Psoas muscle (tissue), 8 donors: ENCODE results near the gene CTNND2. TPM values are rescaled to one million over a fixed set of nuclear protein-coding genes. Genes with fewer than 3 reads are reported as not detected.

Source experiments
- ATAC-seq, 4 donors: fragments of 200-7000 bp; cut with Tn5 transposase; one replicate each; pipeline ENCODE4 v1.9.1; 2020; ENCODE audit warnings: moderate library complexity in 3 of 4, mild to moderate bottlenecking in 2 of 4
- DNase-seq, 2 donors: peaks; one replicate each; pipeline ENCODE4 v3.0.0-alpha.2; 2020
- H3K27ac ChIP-seq: fragments of 200-600 bp; one replicate; pipeline ENCODE4 v1.8.0; 2022
- H3K27me3 ChIP-seq, 3 donors: fragments of 200-600 bp in 1 of 3; one replicate each; pipeline versions ENCODE4 v1.6.1 to v1.8.0; 2013 to 2022; ENCODE audit warnings: low read length in 2 of 3, mild to moderate bottlenecking in 2 of 3, moderate library complexity in 1 of 3; ENCODE audit not compliant: insufficient read depth in 3 of 3
- H3K36me3 ChIP-seq, 2 donors: fragments of 200-600 bp in 1 of 2; one replicate each; pipeline versions ENCODE4 v1.6.1 to v1.8.0; 2013 to 2022; ENCODE audit warnings: low read depth in 1 of 2, mild to moderate bottlenecking in 1 of 2, moderate library complexity in 1 of 2; ENCODE audit not compliant: insufficient read depth in 1 of 2
- H3K4me1 ChIP-seq: fragments of 200-600 bp; one replicate; pipeline ENCODE4 v1.8.0; 2022
- H3K4me3 ChIP-seq: fragments of 200-600 bp; one replicate; pipeline ENCODE4 v1.8.0; 2022; ENCODE audit warnings: mild to moderate bottlenecking
- H3K9me3 ChIP-seq: fragments of 200-600 bp; one replicate; pipeline ENCODE4 v1.8.0; 2022
- CTCF ChIP-seq: fragments of 200-600 bp; IDR thresholded peaks from one replicate; pipeline ENCODE4 v1.8.0; 2022; ENCODE audit warnings: antibody characterized with exemption
- WGBS, 3 donors: extraction: QIAGEN DNeasy Blood & Tissue Kit; methylation state at CpG; one replicate each; pipeline versions ENCODE4 v1.1.6 to v1.1.7; 2013; 5-methylcytosine and 5-hydroxymethylcytosine counted together
- intact Hi-C, 2 donors: fragments of 100-400 bp; cut with DNase I; formaldehyde crosslinking; loops; one replicate each; pipeline versions ENCODE4 v1.11.0 to v1.14.2; 2022
- long read RNA-seq, 2 donors: library from polyadenylated mRNA; unstranded; transcript quantifications; one replicate each; pipeline ENCODE4 v2.0.0, GENCODE V29; 2021
- polyA plus RNA-seq, 3 donors: library from polyadenylated mRNA; stranded (reverse); fragments of 200-250 nt; gene quantifications; one replicate each; pipeline ENCODE4 v1.2.3, GENCODE V29; 2013
- total RNA-seq, 4 donors: library from RNA; stranded (reverse); fragmentation: NEBNext Ultra II Directional in 2 of 4; extraction: Animal tissue kit (Norgen Biotek cat#: 25700) in 2 of 4; gene quantifications; one replicate each; pipeline versions ENCODE4 v1.2.1 to v1.2.4, GENCODE V29; 2021 to 2023
- donor health status: healthy with polysubstance abuse.
- donor health status: DM: no; HTN: no; CAD: no; lungs with moderate emphysema.
- donor health status: Bipolar disorder and iron deficiency.
- donor health status: healthy.
- donor health status: DM: yes; HTN: yes; CAD: no.
- donor health status: DM: no; HTN: no; CAD: no.
- donor health status: DM: no; HTN: no; CAD: no.
- donor health status: DM: yes; HTN: yes; CAD: no.

Gene CTNND2
- under 1 TPM in 2 of 4 donors, not detected in 2; 0.13 to 0.14 TPM for total RNA-seq
- polyA plus RNA-seq = under 1 TPM in 1 of 3 donors, not detected in 2; 0.09 TPM
- long read RNA-seq, donor 1 = 0 reads
- long read RNA-seq, donor 2 = 0 reads

- ATAC-seq (no peak), DNase-seq (no peak)
- WGBS, 3 donors = 0 to 2% (median 1%) methylated on average over 52 to 64 of the region's 64 CpGs
- no peaks in the 10 kb centered on the region for H3K36me3 ChIP-seq
- H3K4me1 ChIP-seq = no peaks in the 10 kb centered on the region
- intact Hi-C loops = no loop called here
- H3K27me3 ChIP-seq = peaks cover 4 to 39% (median 16%) of the 10 kb centered on the region in 3 donors
- TF ChIP-seq CTCF = no peak
- H3K27ac ChIP-seq = no peak within 1 kb of the TSS
- no peaks in the 10 kb centered on the region for H3K9me3 ChIP-seq
- no peak within 1 kb of the TSS for H3K4me3 ChIP-seq
These were observed at the start of gene CTNND2 for GRCh38 chr5:11904265-11904906. CTNND2 (minus strand) TSS chr5:11904446; CDS start chr5:11903853, 593 bp downstream.

DNA sequence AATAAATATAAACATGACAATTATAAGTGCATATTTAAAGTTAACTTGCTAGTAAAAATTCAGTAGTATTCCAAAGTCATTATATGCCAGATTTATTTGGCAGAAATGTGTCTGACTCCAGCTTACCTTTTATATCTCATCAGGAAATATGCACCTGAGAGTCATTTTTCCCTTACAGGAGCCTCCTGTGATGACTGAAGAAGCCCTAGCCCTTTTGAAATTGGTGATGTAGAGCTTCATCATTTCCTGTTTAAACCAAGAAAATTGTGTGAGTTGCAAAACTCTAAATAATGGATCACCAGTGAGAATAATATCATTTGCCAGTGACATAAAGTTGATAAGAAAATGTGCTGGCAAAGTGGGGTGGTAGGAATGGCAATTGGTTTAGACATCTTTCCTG lies 42.1 kb upstream of the CTNND2 start:
- no peak for ATAC-seq
- DNase-seq = no peak
- Histone ChIP-seq H3K4me1 (no peaks in the 10 kb centered on the region), H3K9me3 (no peaks in the 10 kb centered on the region), H3K36me3 (no peaks in the 10 kb centered on the region), H3K27ac (no peak overlapping the region), H3K27me3 (no peaks in the 10 kb centered on the region), H3K4me3 (no peak overlapping the region)
- no peak for TF ChIP-seq CTCF
- intact Hi-C loops = no loop called here

GRCh38 chr5:11941566-11941965 lies 37.3 kb upstream of the CTNND2 start:
- no peaks in the 10 kb centered on the region for H3K27me3 ChIP-seq
- DNase-seq (no peak), ATAC-seq (no peak)
- H3K36me3 ChIP-seq = no peaks in the 10 kb centered on the region
- no peaks in the 10 kb centered on the region for H3K9me3 ChIP-seq
- no peaks in the 10 kb centered on the region for H3K4me1 ChIP-seq
- TF ChIP-seq CTCF = no peak
- H3K27ac ChIP-seq = no peak overlapping the region
- H3K4me3 ChIP-seq = no peak overlapping the region
- intact Hi-C loops = no loop called here

DNA sequence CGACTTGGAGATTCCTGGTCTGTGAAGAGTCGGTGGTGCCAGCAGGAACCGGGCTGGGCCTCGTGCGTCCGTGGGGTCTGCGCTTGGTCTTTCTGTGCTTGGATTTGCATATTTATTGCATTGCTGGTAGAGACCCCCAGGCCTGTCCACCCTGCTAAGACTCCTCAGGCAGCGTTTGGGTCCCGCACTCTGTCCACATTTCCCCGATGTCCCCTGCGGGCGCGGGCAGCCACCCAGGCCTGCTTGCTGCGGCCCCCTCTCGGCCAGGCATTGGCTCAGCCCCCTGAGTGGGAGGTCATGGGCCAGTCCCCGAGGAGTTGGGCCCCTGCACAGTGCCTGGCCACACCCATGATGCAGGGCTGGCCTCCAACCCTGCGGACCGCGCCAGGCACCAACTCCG lies 27.4 kb upstream of the CTNND2 start:
- H3K27me3 ChIP-seq = no peaks in the 10 kb centered on the region
- peak in 1 of 2 donors; percentile 39 for DNase-seq

More for the DNA sequence above, 27.4 kb upstream of the CTNND2 start:
- Histone ChIP-seq H3K4me1 (no peaks in the 10 kb centered on the region), H3K27ac (no peak overlapping the region), H3K9me3 (no peaks in the 10 kb centered on the region), H3K36me3 (no peaks in the 10 kb centered on the region), H3K4me3 (no peak overlapping the region)
- 89 to 93% (median 91%) methylated on average over 20 of the region's 20 CpGs for WGBS, 3 donors
- no peak for ATAC-seq
- no peak for TF ChIP-seq CTCF
- intact Hi-C loops = no loop called here
